T-helper 1 cell treated with Interleukin-12 subunit alpha and Interleukin-12 subunit beta and Interleukin-4 antibody, amounts not matched to agents 30 ng/mL and 1 ng/mL, for 36 hours (primary cell): ENCODE measurements around the gene CLEC7A. TPM values are rescaled to one million over a fixed set of nuclear protein-coding genes. Genes with fewer than 3 reads are reported as not detected.

Experiments
- intact Hi-C: fragments of 100-400 bp; cut with micrococcal nuclease; formaldehyde crosslinking; loops from one replicate; pipeline ENCODE4 v1.15.1; 2024
- total RNA-seq: library from RNA; stranded (reverse); gene quantifications from 2 replicates; pipeline ENCODE4 v1.2.3, GENCODE V29; 2022

The CLEC7A gene
- total RNA-seq, result 0.73 and 0.83 TPM in 2 replicates

GRCh38 chr12:10130042-10130441 is at the start of gene CLEC7A:
CLEC7A (minus strand) TSS chr12:10130199; CDS start chr12:10130082, 117 bp downstream.
- intact Hi-C loops, result no loop called here

GRCh38 chr12:10179776-10180181 is 49.8 kb upstream of the CLEC7A start:
- intact Hi-C loops, result no loop called here

GRCh38 chr12:10178821-10179220 is 48.8 kb upstream of the CLEC7A start, which contains the start of gene TMEM52B:
TMEM52B (plus strand) TSS chr12:10179032; CDS start chr12:10179575, 543 bp downstream.
- intact Hi-C loops, result no loop called here

GRCh38 chr12:10175846-10176636 is 46.0 kb upstream of the CLEC7A start:
- intact Hi-C loops, result no loop called here

GRCh38 chr12:10174986-10175614 is 45.1 kb upstream of the CLEC7A start:
- intact Hi-C loops, result no loop called here

GRCh38 chr12:10171973-10172728 is 42.2 kb upstream of the CLEC7A start, which contains the start of gene OLR1:
OLR1 (minus strand) TSS chr12:10172132; CDS start chr12:10172077, 55 bp downstream.
- intact Hi-C loops, result no loop called here

- intact Hi-C loops, result no loop called here
Measured at GRCh38 chr12:10170216-10170615, 40.2 kb upstream of the CLEC7A start.

GRCh38 chr12:10169104-10169503 is 39.1 kb upstream of the CLEC7A start:
- intact Hi-C loops, result no loop called here

- intact Hi-C loops, result no loop called here
Measured at GRCh38 chr12:10167599-10167998, 37.6 kb upstream of the CLEC7A start.

GRCh38 chr12:10165421-10165820 is 35.4 kb upstream of the CLEC7A start:
- intact Hi-C loops, result no loop called here

- intact Hi-C loops, result no loop called here
Measured at GRCh38 chr12:10163084-10163483, 33.1 kb upstream of the CLEC7A start.

GRCh38 chr12:10160617-10161385 is 30.8 kb upstream of the CLEC7A start:
- intact Hi-C loops, result no loop called here

GRCh38 chr12:10159280-10159679 is 29.3 kb upstream of the CLEC7A start:
- intact Hi-C loops, result no loop called here

- intact Hi-C loops, result no loop called here
Measured at GRCh38 chr12:10158406-10158805, 28.4 kb upstream of the CLEC7A start.

GRCh38 chr12:10155966-10156365 is 26.0 kb upstream of the CLEC7A start:
- intact Hi-C loops, result no loop called here

GRCh38 chr12:10154145-10154496 is 24.1 kb upstream of the CLEC7A start:
- intact Hi-C loops, result no loop called here

GRCh38 chr12:10153271-10154144 is 23.5 kb upstream of the CLEC7A start:
- intact Hi-C loops, result loop anchor here (1.0 kb wide), 6 partner anchors 37 to 1333 kb away; partner anchors contain the start of gene STYK1

- intact Hi-C loops, result no loop called here
Measured at GRCh38 chr12:10151621-10152020, 21.6 kb upstream of the CLEC7A start.

GRCh38 chr12:10147714-10148403 is 17.9 kb upstream of the CLEC7A start:
- intact Hi-C loops, result no loop called here
